ENCODE data around the gene SLC12A1. TPM values are rescaled to one million over a fixed set of nuclear protein-coding genes. Genes with fewer than 3 reads are reported as not detected.

SLC12A1 gene
- total RNA-seq, 4 donors from 2014 or later, result not detected

DNA sequence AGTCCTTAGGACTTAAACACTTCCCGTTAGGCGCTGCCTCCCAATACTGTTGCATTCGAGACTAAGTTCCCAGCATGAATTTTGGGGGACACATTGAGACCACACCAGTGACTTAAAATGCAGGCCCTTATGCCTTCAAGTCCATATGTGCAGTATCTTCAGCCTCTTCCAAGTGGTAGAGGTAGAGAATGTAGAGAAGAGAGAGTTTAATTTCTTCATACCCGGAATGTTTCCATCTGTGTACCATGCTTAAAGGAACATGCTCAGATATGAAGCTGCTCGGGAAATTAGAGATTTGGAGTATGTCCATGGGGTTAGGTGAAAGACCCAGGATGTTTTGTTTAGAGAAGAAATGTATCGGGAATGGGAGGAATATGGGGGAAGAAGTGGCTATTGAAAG is 137.8 kb downstream of the SLC12A1 start:
- TF ChIP-seq, protein P1, sequence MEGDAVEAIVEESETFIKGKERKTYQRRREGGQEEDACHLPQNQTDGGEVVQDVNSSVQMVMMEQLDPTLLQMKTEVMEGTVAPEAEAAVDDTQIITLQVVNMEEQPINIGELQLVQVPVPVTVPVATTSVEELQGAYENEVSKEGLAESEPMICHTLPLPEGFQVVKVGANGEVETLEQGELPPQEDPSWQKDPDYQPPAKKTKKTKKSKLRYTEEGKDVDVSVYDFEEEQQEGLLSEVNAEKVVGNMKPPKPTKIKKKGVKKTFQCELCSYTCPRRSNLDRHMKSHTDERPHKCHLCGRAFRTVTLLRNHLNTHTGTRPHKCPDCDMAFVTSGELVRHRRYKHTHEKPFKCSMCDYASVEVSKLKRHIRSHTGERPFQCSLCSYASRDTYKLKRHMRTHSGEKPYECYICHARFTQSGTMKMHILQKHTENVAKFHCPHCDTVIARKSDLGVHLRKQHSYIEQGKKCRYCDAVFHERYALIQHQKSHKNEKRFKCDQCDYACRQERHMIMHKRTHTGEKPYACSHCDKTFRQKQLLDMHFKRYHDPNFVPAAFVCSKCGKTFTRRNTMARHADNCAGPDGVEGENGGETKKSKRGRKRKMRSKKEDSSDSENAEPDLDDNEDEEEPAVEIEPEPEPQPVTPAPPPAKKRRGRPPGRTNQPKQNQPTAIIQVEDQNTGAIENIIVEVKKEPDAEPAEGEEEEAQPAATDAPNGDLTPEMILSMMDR (IDR thresholded peaks at IDR 0.05; ENCODE audit: low read depth), result no peak

DNA sequence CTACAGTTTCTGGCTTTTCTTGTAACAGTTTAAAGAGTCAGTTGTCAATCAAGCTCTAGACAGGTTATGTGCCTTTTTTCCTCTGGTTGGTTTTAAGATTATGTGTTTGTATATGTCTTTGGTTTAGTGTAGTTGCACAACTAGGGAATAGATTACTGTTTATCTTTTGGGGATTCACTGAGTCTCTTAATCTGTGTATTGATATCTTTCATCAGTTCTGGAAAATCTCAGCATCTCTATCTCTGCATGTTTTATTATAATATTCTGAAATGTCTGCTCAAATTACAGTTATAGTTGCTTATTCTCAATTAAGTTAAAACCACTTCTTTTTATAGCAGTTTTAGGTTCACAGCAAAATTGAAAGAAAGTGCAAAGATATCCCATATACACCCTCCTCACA is 139.4 kb downstream of the SLC12A1 start:
- TF ChIP-seq, protein P1 (IDR thresholded peaks at IDR 0.05; ENCODE audit: low read depth), result no peak

DNA sequence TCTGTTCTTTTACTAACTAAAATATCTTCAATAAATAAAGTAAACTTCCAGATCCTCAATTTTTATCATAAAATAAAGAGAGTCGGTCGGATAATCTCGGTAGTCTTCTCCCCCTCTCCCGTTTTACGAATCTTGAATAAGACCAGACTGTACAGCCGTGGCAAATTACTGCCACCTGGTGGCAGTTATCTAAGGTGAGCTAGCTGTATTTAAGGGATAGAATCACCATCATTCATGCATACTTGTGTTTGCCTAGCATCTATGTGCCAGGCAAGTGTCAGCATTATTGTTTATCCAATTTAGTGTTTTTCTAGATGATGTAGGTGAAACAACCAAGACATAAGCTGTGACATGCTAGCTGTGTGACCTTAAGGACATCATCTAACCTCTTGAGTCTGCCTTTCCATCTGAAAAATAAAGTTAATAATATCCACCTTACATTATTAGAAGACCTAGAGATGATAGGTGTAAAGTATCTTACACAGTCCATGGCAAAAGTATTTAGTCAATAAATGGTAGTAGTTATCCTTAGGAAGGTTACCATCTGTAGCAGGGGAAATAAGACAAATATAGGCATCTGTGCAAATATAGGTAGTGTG is 146.5 kb downstream of the SLC12A1 start:
- TF ChIP-seq, protein P1 (IDR thresholded peaks at IDR 0.05; ENCODE audit: low read depth), result no peak

Small RNAs within 50 kb of the gene (small RNA-seq; reads per million reads assigned to genes)
- 0.49 reads per million for gene RF00019

Other genes starting within 250 kb of the SLC12A1 start
- not detected for gene SLC24A5, start 85.3 kb upstream of the SLC12A1 start, total RNA-seq
- 10 to 100 TPM in 2 of 4 donors, 1 to 10 TPM in 2; 5.5 to 14.1 (median 11.2) TPM for gene MYEF2, start 28.0 kb upstream of the SLC12A1 start, total RNA-seq
- not detected for gene CTXN2, start 14.6 kb upstream of the SLC12A1 start, total RNA-seq
- gene DUT, start 125.1 kb downstream of the SLC12A1 start, total RNA-seq, result 100 to 1,000 TPM in 1 of 4 donors, 10 to 100 TPM in 3; 87.6 to 144 (median 93.1) TPM